IMR-90 (cell line): Measurements from ENCODE around the gene INO80. TPM values are rescaled to one million over a fixed set of nuclear protein-coding genes. Genes with fewer than 3 reads are reported as not detected.
A peak's percentile ranks its signal among the peaks of the same experiment; 100 is the strongest.

Experiments
- ATAC-seq: fragments of 200-7000 bp; cut with Tn5 transposase; 2 replicates; pipeline ENCODE4 v1.9.1; 2020; ENCODE audit warnings: low read depth, mild to moderate bottlenecking, moderate library complexity
- BruUV-seq: library from RNA; stranded (reverse); fragments of 400-500 nt; replicated peaks from 2 replicates; lab custom pipeline; 2021; lab: Mats Ljungman, UMichigan
- CTCF ChIA-PET: fragments of 300-600 bp; formaldehyde crosslinking; extraction: SDS; loops from one replicate; lab custom pipeline; 2021; ENCODE audit warnings: antibody characterized with exemption; lab: Yijun Ruan, JAX
- POLR2A ChIA-PET: fragments of 300-600 bp; sonication (Branson Sonifier 250); formaldehyde crosslinking; loops from one replicate; lab custom pipeline; 2022; ENCODE audit warnings: antibody characterized with exemption; ENCODE audit not compliant: unreplicated experiment; lab: Charles Lee
- DNase-seq: peaks from one replicate; pipeline ENCODE4 v3.0.0; 2013
- H2AFZ ChIP-seq: replicated peaks from 2 replicates; pipeline ENCODE3; 2013; ENCODE audit warnings: low read length, mild to moderate bottlenecking; ENCODE audit not compliant: poor library complexity
- H2AK5ac ChIP-seq: 2 replicates; pipeline ENCODE4 v1.6.1; 2013; ENCODE audit warnings: low read depth, low read length, inconsistent platforms
- H2AK9ac ChIP-seq: replicated peaks from 2 replicates; pipeline ENCODE3; 2013; ENCODE audit warnings: mild to moderate bottlenecking, low read depth, low read length, moderate library complexity; ENCODE audit not compliant: poor library complexity
- H2BK120ac ChIP-seq: 2 replicates; pipeline ENCODE4 v1.6.1; 2013; ENCODE audit warnings: low read depth, low read length, inconsistent platforms
- H2BK15ac ChIP-seq: 3 replicates; pipeline ENCODE4 v1.6.1; 2013; ENCODE audit warnings: low read depth, low read length, inconsistent platforms
- H2BK20ac ChIP-seq: 2 replicates; pipeline ENCODE4 v1.6.1; 2013; ENCODE audit warnings: low read depth, mild to moderate bottlenecking, inconsistent platforms, low read length, moderate library complexity
- H2BK5ac ChIP-seq: 2 replicates; pipeline ENCODE4 v1.6.1; 2013; ENCODE audit warnings: mild to moderate bottlenecking, low read depth, low read length, inconsistent platforms; ENCODE audit not compliant: poor library complexity, severe bottlenecking
- H3K14ac ChIP-seq: replicated peaks from 2 replicates; pipeline ENCODE4 v1.6.1; 2013; ENCODE audit warnings: low read depth, low read length, inconsistent platforms
- H3K18ac ChIP-seq: 2 replicates; pipeline ENCODE4 v1.6.1; 2013; ENCODE audit warnings: low read depth, low read length, control low read depth
- H3K23ac ChIP-seq: 2 replicates; pipeline ENCODE4 v1.6.1; 2013; ENCODE audit warnings: low read depth, low read length, inconsistent platforms
- H3K27ac ChIP-seq: 2 replicates; pipeline ENCODE4 v1.5.1; 2013; ENCODE audit warnings: mild to moderate bottlenecking, control low read depth, low read length; ENCODE audit not compliant: insufficient read depth
- H3K27me3 ChIP-seq: 2 replicates; pipeline ENCODE4 v1.6.1; 2013; ENCODE audit warnings: low read length; ENCODE audit not compliant: control insufficient read depth, insufficient read depth
- H3K36me3 ChIP-seq: 2 replicates; pipeline ENCODE4 v1.6.1; 2013; ENCODE audit warnings: low read length, mixed read lengths; ENCODE audit not compliant: control insufficient read depth, insufficient read depth
- H3K4ac ChIP-seq: 2 replicates; pipeline ENCODE4 v1.6.1; 2013; ENCODE audit warnings: low read depth, low read length, inconsistent platforms
- H3K4me1 ChIP-seq: 2 replicates; pipeline ENCODE4 v1.6.1; 2013; ENCODE audit warnings: low read length, mixed read lengths; ENCODE audit not compliant: control insufficient read depth, insufficient read depth
- H3K4me2 ChIP-seq: 2 replicates; pipeline ENCODE4 v1.6.1; 2013; ENCODE audit warnings: low read depth, mild to moderate bottlenecking, control low read depth, low read length, moderate library complexity
- H3K4me3 ChIP-seq: 2 replicates; pipeline ENCODE4 v1.5.1; 2013; ENCODE audit warnings: low read depth, mild to moderate bottlenecking, control low read depth, low read length, moderate library complexity; ENCODE audit not compliant: insufficient read depth
- H3K56ac ChIP-seq: 2 replicates; pipeline ENCODE4 v1.6.1; 2013; ENCODE audit warnings: low read length, inconsistent platforms; ENCODE audit not compliant: insufficient read depth; ENCODE audit errors: extremely low read depth
- H3K79me1 ChIP-seq, 2 experiments: 2 replicates each; pipeline ENCODE4 v1.6.1; 2013; ENCODE audit warnings: low read length in 2 of 2, inconsistent platforms in 1 of 2, low read depth in 1 of 2
- H3K9ac ChIP-seq: 2 replicates; pipeline ENCODE4 v1.6.1; 2013; ENCODE audit warnings: low read depth, low read length, control low read depth
- H3K9me1 ChIP-seq: 2 replicates; pipeline ENCODE4 v1.6.1; 2013; ENCODE audit warnings: low read length, inconsistent platforms; ENCODE audit not compliant: insufficient read depth
- H3K9me3 ChIP-seq: 2 replicates; pipeline ENCODE4 v1.6.1; 2013; ENCODE audit warnings: low read length; ENCODE audit not compliant: control insufficient read depth, insufficient read depth
- H4K20me1 ChIP-seq: 2 replicates; pipeline ENCODE4 v1.6.1; 2013; ENCODE audit warnings: low read length, inconsistent platforms; ENCODE audit not compliant: insufficient read depth
- H4K5ac ChIP-seq: 2 replicates; pipeline ENCODE4 v1.6.1; 2013; ENCODE audit warnings: mild to moderate bottlenecking, low read depth, low read length, control low read depth
- H4K8ac ChIP-seq, 2 experiments: 2 replicates each; pipeline ENCODE4 v1.6.1; 2013; ENCODE audit warnings: low read depth in 2 of 2, low read length in 2 of 2, control low read depth in 1 of 2, inconsistent platforms in 1 of 2
- H4K91ac ChIP-seq: 2 replicates; pipeline ENCODE4 v1.6.1; 2013; ENCODE audit warnings: low read depth, low read length, inconsistent platforms; ENCODE audit not compliant: insufficient read depth
- FOS ChIP-seq: fragments of 150-350 bp; IDR thresholded peaks from 2 replicates; pipeline ENCODE4 v1.6.1; 2016; ENCODE audit warnings: low read depth, low read length
- RAD21 ChIP-seq: IDR thresholded peaks from 2 replicates; pipeline ENCODE4 v1.6.1; 2012; ENCODE audit warnings: low read length, improper control_type of control experiment
- dilution Hi-C: fragments of 300-500 bp; cut with HindIII; formaldehyde crosslinking; loops from one replicate; pipeline ENCODE4 v1.14.3; 2018; ENCODE audit warnings: low sequenced_read_pairs; ENCODE audit not compliant: unreplicated experiment
- in situ Hi-C: fragments of 300-500 bp; cut with MboI; formaldehyde crosslinking; loops from 3 replicates; pipeline ENCODE4 v1.14.3; 2019; ENCODE audit warnings: low sequenced_read_pairs, inconsistent platforms, mixed read lengths
- intact Hi-C: fragments of 100-400 bp; cut with micrococcal nuclease; formaldehyde crosslinking; loops from 2 replicates; pipeline ENCODE4 v1.10.0; 2022
- polyA plus RNA-seq, 3 experiments: library from polyadenylated mRNA; depleted of rRNA; stranded (reverse); fragments of >200 nt; gene quantifications; 2 replicates each; pipeline ENCODE4 v1.2.3, GENCODE V29; 2012; ENCODE audit warnings: low replicate concordance in 1 of 3
- total RNA-seq: library from RNA; depleted of rRNA; stranded (reverse); fragments of >200 nt; gene quantifications from 2 replicates; pipeline ENCODE4 v1.2.3, GENCODE V29; 2012

The INO80 gene
- total and polyA plus RNA-seq, 2 of the 4 experiments (the other 2 are of a cell fraction) = 6.0 to 13.3 TPM

- Histone ChIP-seq H3K9ac (no peak overlapping the region), H3K9me1 (peaks cover 10% of the 10 kb centered on the region), H3K36me3 (peaks cover 22% of the 10 kb centered on the region), H2AK9ac (no peak overlapping the region), H3K27ac (no peak overlapping the region), H4K8ac (peak overlapping the region; percentile 25 to 81; a peak in 2 of 4 replicates), H3K9me3 (no peaks in the 10 kb centered on the region), H2AFZ (no peak overlapping the region), H3K23ac (no peak overlapping the region), H4K5ac (peak overlapping the region; percentile 16; the same call in 1 of the 2 replicates), H2BK15ac (peak overlapping the region; percentile 94; the same call in 2 of the 3 replicates), H3K18ac (peak overlapping the region; percentile 42; the same call in 1 of the 2 replicates), H3K4me1 (peaks cover 29% of the 10 kb centered on the region), H2AK5ac (peak overlapping the region; percentile 90), H3K27me3 (no peaks in the 10 kb centered on the region), H3K4ac (peak overlapping the region; percentile 87), H3K14ac (peak overlapping the region; percentile 83), H3K4me3 (no peak overlapping the region), H3K56ac (no peak overlapping the region), H3K4me2 (no peak overlapping the region), H4K20me1 (no peaks in the 10 kb centered on the region; the same call in 1 of the 2 replicates), H3K79me1 (peaks cover 30 to 74% of the 10 kb centered on the region in 2 experiments; a peak in 3 of 4 replicates), H2BK120ac (peak overlapping the region; percentile 86; the same call in 1 of the 2 replicates), H2BK5ac (peak overlapping the region; percentile 88), H2BK20ac (peak overlapping the region; percentile 45; the same call in 1 of the 2 replicates), H4K91ac (peak overlapping the region; percentile 81)
- in situ Hi-C loops (no loop called here), intact Hi-C loops (no loop called here), dilution Hi-C loops (no loop called here)
- no TSS peak for BruUV-seq
- no peak for TF ChIP-seq RAD21
- 0 out of 2 replicates have a peak, but pooled peaks have one; percentile 21 for TF ChIP-seq FOS
- CTCF ChIA-PET = no interaction called here
- POLR2A ChIA-PET = no interaction called here
- DNase-seq (no peak), ATAC-seq (no peak)
These were observed 126.0 kb downstream of the INO80 start for GRCh38 chr15:40990080-40990479.
